ENCODE data around the gene MRGPRF. TPM values are rescaled to one million over a fixed set of nuclear protein-coding genes. Genes with fewer than 3 reads are reported as not detected.

Gene MRGPRF
- total and polyA plus RNA-seq, 9 donors = 8.6 to 104 (median 35.2) TPM

- 85 to 88% (median 86%) methylated on average over 28 to 31 of the region's 31 CpGs for WGBS, 3 donors
Measured at GRCh38 chr11:69054397-69055211, 41.6 kb upstream of the MRGPRF start.

DNA sequence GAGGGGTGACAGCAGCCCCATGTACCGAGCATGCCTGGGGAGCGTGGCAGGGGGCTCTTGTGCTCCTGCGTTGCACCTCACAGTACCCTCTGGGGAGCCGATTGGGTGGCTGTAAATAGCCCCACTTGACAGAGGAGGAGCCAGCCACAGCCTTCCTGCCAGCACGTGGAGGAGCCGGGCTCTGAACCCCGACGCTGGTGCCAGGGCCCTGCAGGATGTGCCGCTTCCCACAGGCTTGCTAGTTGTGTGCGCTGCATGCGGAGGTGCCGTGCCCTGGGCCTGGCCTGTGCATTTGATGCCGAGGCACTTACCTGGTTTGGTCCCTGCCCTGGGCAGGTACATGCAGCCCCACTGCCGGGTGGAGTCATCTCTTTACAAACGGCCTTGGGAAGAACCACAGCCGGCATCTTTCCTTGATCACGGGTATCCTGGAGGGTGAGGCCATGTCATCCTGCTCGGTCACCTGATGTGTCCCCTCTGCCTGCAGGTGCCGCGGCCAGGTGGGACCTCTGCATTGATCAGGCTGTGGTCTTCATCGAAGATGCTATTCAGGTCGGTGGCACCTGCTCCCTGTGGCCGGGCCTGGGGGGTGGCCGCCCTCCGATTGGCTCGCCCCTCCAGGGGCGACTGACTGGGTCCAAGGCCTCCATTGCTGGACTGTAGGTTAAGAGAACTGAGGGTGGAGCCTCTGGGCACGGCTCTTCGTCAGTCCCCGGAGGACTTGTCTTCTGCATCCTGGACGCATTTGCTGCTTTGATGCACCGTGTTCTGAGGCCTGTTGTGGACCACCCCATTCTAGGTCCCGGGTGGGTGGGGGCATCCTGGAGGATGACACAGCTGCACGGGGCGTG, 40.7 kb upstream of the MRGPRF start:
- TF ChIP-seq POLR2A (IDR thresholded peaks at IDR 0.05) = no peak
- TF ChIP-seq CTCF (IDR thresholded peaks at IDR 0.05) = no peak
- TF ChIP-seq EP300 (IDR thresholded peaks at IDR 0.05) = no peak
- DNase-seq = no peak
- Histone ChIP-seq H3K4me3 (no peak overlapping the region), H3K9me3 (no peaks in the 10 kb centered on the region), H3K27me3 (no peaks in the 10 kb centered on the region), H3K4me1 (ENCODE audit: insufficient read depth) (peaks cover 13% of the 10 kb centered on the region), H3K27ac (no peak overlapping the region), H3K36me3 (no peaks in the 10 kb centered on the region)
- intact Hi-C loops (cut with DNase I) = loop anchor here in 1 of 4 donors (10.0 kb wide), 1 partner anchor 129 kb away; no protein-coding TSS in a partner anchor
- WGBS, 3 donors = 71 to 86% (median 77%) methylated on average over 25 to 35 of the region's 35 CpGs

More at GRCh38 chr11:69054397-69055211, 41.6 kb upstream of the MRGPRF start:
- no peak overlapping the region for H3K27ac ChIP-seq
- intact Hi-C loops (cut with DNase I) = loop anchor here in 1 of 4 donors (10.0 kb wide), 1 partner anchor 130 kb away; no protein-coding TSS in a partner anchor
- TF ChIP-seq POLR2A (IDR thresholded peaks at IDR 0.05) (no peak), CTCF (IDR thresholded peaks at IDR 0.05) (no peak), EP300 (IDR thresholded peaks at IDR 0.05) (no peak)
- no peaks in the 10 kb centered on the region for H3K9me3 ChIP-seq
- no peaks in the 10 kb centered on the region for H3K36me3 ChIP-seq
- H3K27me3 ChIP-seq = no peaks in the 10 kb centered on the region
- no peak for DNase-seq
- H3K4me3 ChIP-seq = no peak overlapping the region
- H3K4me1 ChIP-seq (ENCODE audit: insufficient read depth) = peaks cover 11% of the 10 kb centered on the region

DNA sequence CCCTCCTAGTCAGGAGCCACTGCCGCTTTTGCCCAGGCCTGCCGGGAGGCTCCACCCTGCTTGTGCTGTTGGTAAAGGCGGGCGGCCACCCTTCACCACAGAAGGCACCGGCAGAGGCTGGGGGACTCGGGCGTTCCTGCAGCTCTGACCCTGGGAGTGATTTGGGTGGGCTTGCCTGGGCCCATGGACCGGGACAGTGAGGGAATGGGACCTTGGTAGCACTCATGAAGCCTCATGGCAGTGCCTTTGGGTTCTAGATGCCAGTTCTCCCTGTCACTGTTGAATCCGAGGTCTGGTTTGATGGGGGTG, 40.1 kb upstream of the MRGPRF start:
- H3K27ac ChIP-seq = no peak overlapping the region
- no peak overlapping the region for H3K4me3 ChIP-seq
- intact Hi-C loops (cut with DNase I) = loop anchor here in 1 of 4 donors (10.0 kb wide), 1 partner anchor 128 kb away; no protein-coding TSS in a partner anchor

More for the DNA sequence above, 40.1 kb upstream of the MRGPRF start:
- Histone ChIP-seq H3K4me1 (ENCODE audit: insufficient read depth) (peaks cover 13% of the 10 kb centered on the region), H3K9me3 (no peaks in the 10 kb centered on the region), H3K27me3 (no peaks in the 10 kb centered on the region), H3K36me3 (no peaks in the 10 kb centered on the region)
- DNase-seq = no peak
- 86 to 96% (median 89%) methylated on average over 8 to 9 of the region's 9 CpGs for WGBS, 3 donors
- TF ChIP-seq EP300 (IDR thresholded peaks at IDR 0.05) (no peak), CTCF (IDR thresholded peaks at IDR 0.05) (no peak), POLR2A (IDR thresholded peaks at IDR 0.05) (no peak)
